Body of pancreas (tissue), 4 donors: ENCODE measurements around the gene SEMA6A. TPM values are rescaled to one million over a fixed set of nuclear protein-coding genes. Genes with fewer than 3 reads are reported as not detected.

Experiments used
- ATAC-seq: fragments of 150-250 bp; one replicate; pipeline ENCODE4 v1.9.1; 2016
- DNase-seq, 4 donors: peaks; one replicate each; pipeline ENCODE4 v3.0.0-alpha.2; 2019
- H3K27ac ChIP-seq, 4 donors: fragments of 200-600 bp; sonication (generic); 1 replicate in 3 of 4; 2 replicates in 1 of 4; pipeline versions ENCODE4 v1.5.1 to v1.6.1; 2016 to 2019; ENCODE audit warnings: mild to moderate bottlenecking in 1 of 4, mixed read lengths in 1 of 4, moderate library complexity in 1 of 4
- H3K27me3 ChIP-seq, 2 donors: fragments of 200-600 bp; sonication (generic); one replicate each; pipeline ENCODE4 v1.6.0; 2016; ENCODE audit warnings: mild to moderate bottlenecking in 1 of 2
- H3K36me3 ChIP-seq, 2 donors: fragments of 200-600 bp; sonication (generic); replicated peaks in 1 of 2; 2 replicates each; pipeline ENCODE4 v1.5.1; 2016; ENCODE audit warnings: low read depth in 2 of 2; ENCODE audit not compliant: insufficient read depth in 1 of 2
- H3K4me1 ChIP-seq: fragments of 200-600 bp; sonication (generic); one replicate; pipeline ENCODE4 v1.6.0; 2016
- H3K4me3 ChIP-seq, 2 donors: fragments of 200-600 bp; sonication (generic); 1 replicate in 1 of 2; 2 replicates in 1 of 2; pipeline ENCODE4 v1.5.1; 2016 to 2019
- H3K9me3 ChIP-seq, 3 donors: fragments of 200-600 bp; sonication (generic); 1 replicate in 2 of 3; 2 replicates in 1 of 3; pipeline ENCODE4 v1.5.1; 2016
- POLR2A ChIP-seq, 3 donors: fragments of 450-650 bp; IDR thresholded peaks; one replicate each; pipeline ENCODE4 v1.6.1; 2016; ENCODE audit warnings: antibody characterized with exemption in 3 of 3, mild to moderate bottlenecking in 2 of 3
- WGBS, 2 donors: methylation state at CpG; one replicate each; pipeline ENCODE4 v1.1.5; 2017; 5-methylcytosine and 5-hydroxymethylcytosine counted together
- intact Hi-C: fragments of 100-400 bp; cut with DNase I; formaldehyde crosslinking; loops from one replicate; pipeline ENCODE4 v1.15.1; 2023
- total RNA-seq, 2 donors: library from RNA; depleted of rRNA; stranded (reverse); fragments of >200 nt; gene quantifications; one replicate each; pipeline ENCODE4 v1.1.0, GENCODE V29; 2016
- TF ChIP-seq, protein P1 (sequence below), 7 experiments: fragments of 450-650 bp in 4 of 7; fragments of 200-600 bp in 3 of 7; sonication (generic) in 3 of 7; IDR thresholded peaks; one replicate each; pipeline ENCODE4 v1.5.1; 2016 to 2019; ENCODE audit warnings: antibody characterized with exemption in 7 of 7

Gene SEMA6A
- total RNA-seq, 2 donors from 2014 or later = 18.7 to 25.1 TPM

DNA sequence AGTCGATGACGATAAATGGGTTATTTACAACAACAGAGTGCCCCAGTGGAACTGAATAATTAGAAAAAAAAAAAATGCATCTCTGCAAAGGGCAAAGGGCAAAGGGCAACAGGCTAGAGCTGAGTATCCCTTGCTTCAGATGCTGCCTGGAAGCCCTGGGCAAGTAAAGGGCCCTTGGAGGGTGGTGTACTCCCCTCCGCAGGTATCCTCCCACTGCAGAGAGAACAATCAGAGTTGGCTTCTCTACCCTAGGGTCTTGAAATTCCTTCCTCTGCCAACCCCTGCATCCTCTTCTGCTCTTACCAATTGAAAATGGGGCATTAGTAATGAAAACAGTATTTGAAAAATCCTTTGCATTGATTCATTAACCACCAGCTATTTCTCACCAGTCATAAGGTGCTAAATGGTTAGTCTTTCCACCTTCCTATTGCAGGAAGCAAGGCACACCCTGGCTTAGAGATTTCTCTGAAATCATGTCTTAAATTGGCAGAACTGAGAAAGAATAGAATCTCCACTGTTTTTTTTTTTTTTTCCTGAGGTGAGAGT is 122.6 kb downstream of the SEMA6A start:
- Histone ChIP-seq H3K9me3 (no peaks in the 10 kb centered on the region), H3K27ac (no peak overlapping the region), H3K27me3 (no peaks in the 10 kb centered on the region), H3K4me1 (peaks cover 14% of the 10 kb centered on the region), H3K36me3 (no peaks in the 10 kb centered on the region), H3K4me3 (no peak overlapping the region)
- TF ChIP-seq POLR2A (IDR thresholded peaks at IDR 0.05) = no peak
- TF ChIP-seq, protein P1, sequence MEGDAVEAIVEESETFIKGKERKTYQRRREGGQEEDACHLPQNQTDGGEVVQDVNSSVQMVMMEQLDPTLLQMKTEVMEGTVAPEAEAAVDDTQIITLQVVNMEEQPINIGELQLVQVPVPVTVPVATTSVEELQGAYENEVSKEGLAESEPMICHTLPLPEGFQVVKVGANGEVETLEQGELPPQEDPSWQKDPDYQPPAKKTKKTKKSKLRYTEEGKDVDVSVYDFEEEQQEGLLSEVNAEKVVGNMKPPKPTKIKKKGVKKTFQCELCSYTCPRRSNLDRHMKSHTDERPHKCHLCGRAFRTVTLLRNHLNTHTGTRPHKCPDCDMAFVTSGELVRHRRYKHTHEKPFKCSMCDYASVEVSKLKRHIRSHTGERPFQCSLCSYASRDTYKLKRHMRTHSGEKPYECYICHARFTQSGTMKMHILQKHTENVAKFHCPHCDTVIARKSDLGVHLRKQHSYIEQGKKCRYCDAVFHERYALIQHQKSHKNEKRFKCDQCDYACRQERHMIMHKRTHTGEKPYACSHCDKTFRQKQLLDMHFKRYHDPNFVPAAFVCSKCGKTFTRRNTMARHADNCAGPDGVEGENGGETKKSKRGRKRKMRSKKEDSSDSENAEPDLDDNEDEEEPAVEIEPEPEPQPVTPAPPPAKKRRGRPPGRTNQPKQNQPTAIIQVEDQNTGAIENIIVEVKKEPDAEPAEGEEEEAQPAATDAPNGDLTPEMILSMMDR (IDR thresholded peaks at IDR 0.05) = no peak
- WGBS, 2 donors = 82 to 91% methylated on average over 3 of the region's 3 CpGs
- ATAC-seq (no peak), DNase-seq (no peak)
- intact Hi-C loops = no loop called here

- H3K27me3 ChIP-seq = no peaks in the 10 kb centered on the region
- H3K27ac ChIP-seq = no peak overlapping the region
- no peak for DNase-seq
- intact Hi-C loops = no loop called here
- peaks cover 0 to 4% of the 10 kb centered on the region in 2 donors for H3K36me3 ChIP-seq
- no peaks in the 10 kb centered on the region for H3K9me3 ChIP-seq
- TF ChIP-seq, protein P1 (IDR thresholded peaks at IDR 0.05) = no peak
- no peak for TF ChIP-seq POLR2A (IDR thresholded peaks at IDR 0.05)
- ATAC-seq = no peak
- peaks cover 14% of the 10 kb centered on the region for H3K4me1 ChIP-seq
- 86 to 93% methylated on average over 3 of the region's 3 CpGs for WGBS, 2 donors
- H3K4me3 ChIP-seq = no peak overlapping the region
These were observed 123.6 kb downstream of the SEMA6A start for GRCh38 chr5:116451066-116451465.

- Histone ChIP-seq H3K27ac (no peak overlapping the region), H3K4me3 (no peak overlapping the region), H3K36me3 (peaks cover 0 to 4% of the 10 kb centered on the region in 2 donors), H3K9me3 (no peaks in the 10 kb centered on the region), H3K4me1 (peaks cover 7% of the 10 kb centered on the region), H3K27me3 (no peaks in the 10 kb centered on the region)
- DNase-seq (no peak), ATAC-seq (no peak)
- TF ChIP-seq, protein P1 (IDR thresholded peaks at IDR 0.05) = no peak
- TF ChIP-seq POLR2A (IDR thresholded peaks at IDR 0.05) = no peak
- intact Hi-C loops = no loop called here
- 94 to 95% methylated on average over 3 of the region's 3 CpGs for WGBS, 2 donors
These were observed 125.2 kb downstream of the SEMA6A start for GRCh38 chr5:116449458-116449857.

- no peak for TF ChIP-seq POLR2A (IDR thresholded peaks at IDR 0.05)
- TF ChIP-seq, protein P1 (IDR thresholded peaks at IDR 0.05) = no peak
These were observed 125.7 kb downstream of the SEMA6A start for GRCh38 chr5:116448870-116449427.

GRCh38 chr5:116448450-116448849 is 126.2 kb downstream of the SEMA6A start:
- Histone ChIP-seq H3K4me3 (no peak overlapping the region), H3K27ac (no peak overlapping the region), H3K27me3 (no peaks in the 10 kb centered on the region), H3K4me1 (no peaks in the 10 kb centered on the region), H3K9me3 (no peaks in the 10 kb centered on the region), H3K36me3 (peaks cover 0 to 4% of the 10 kb centered on the region in 2 donors)
- ATAC-seq = no peak
- intact Hi-C loops = no loop called here
- TF ChIP-seq POLR2A (IDR thresholded peaks at IDR 0.05) = no peak
- TF ChIP-seq, protein P1 (IDR thresholded peaks at IDR 0.05) = no peak
- WGBS, 2 donors = 75 to 88% methylated on average over 4 of the region's 4 CpGs
- no peak for DNase-seq

More at GRCh38 chr5:116448870-116449427, 125.7 kb downstream of the SEMA6A start:
- WGBS, 2 donors = 82 to 84% methylated on average over 5 of the region's 5 CpGs
- H3K27ac ChIP-seq = no peak overlapping the region
- no peak overlapping the region for H3K4me3 ChIP-seq
- ATAC-seq (no peak), DNase-seq (no peak)
- peaks cover 0 to 4% of the 10 kb centered on the region in 2 donors for H3K36me3 ChIP-seq
- H3K27me3 ChIP-seq = no peaks in the 10 kb centered on the region
- intact Hi-C loops = no loop called here
- no peaks in the 10 kb centered on the region for H3K9me3 ChIP-seq
- peaks cover 2% of the 10 kb centered on the region for H3K4me1 ChIP-seq
